Neuronal stem cell (in vitro differentiated cells): ENCODE data around the gene RITA1. TPM values are rescaled to one million over a fixed set of nuclear protein-coding genes. Genes with fewer than 3 reads are reported as not detected.

ENCODE experiments used
- DNase-seq: peaks from one replicate; pipeline ENCODE4 v3.0.0-alpha.2; 2013; ENCODE audit warnings: low spot score
- H2AFZ ChIP-seq: one replicate; pipeline ENCODE4 v1.6.1; 2013; ENCODE audit warnings: mild to moderate bottlenecking, low read length, inconsistent platforms
- H2AK5ac ChIP-seq: 2 replicates; pipeline ENCODE4 v1.6.1; 2013; ENCODE audit warnings: low read depth, mild to moderate bottlenecking, inconsistent platforms, low read length, moderate library complexity, mixed read lengths
- H2BK120ac ChIP-seq: 2 replicates; pipeline ENCODE4 v1.6.1; 2013; ENCODE audit warnings: low read depth, mild to moderate bottlenecking, inconsistent platforms, low read length, moderate library complexity, mixed read lengths
- H2BK12ac ChIP-seq: one replicate; pipeline ENCODE4 v1.6.1; 2013; ENCODE audit warnings: low read length, inconsistent platforms
- H2BK15ac ChIP-seq: 2 replicates; pipeline ENCODE4 v1.6.1; 2013; ENCODE audit warnings: mild to moderate bottlenecking, low read length, inconsistent platforms, mixed read lengths
- H2BK5ac ChIP-seq: one replicate; pipeline ENCODE4 v1.6.1; 2013; ENCODE audit warnings: inconsistent platforms, mild to moderate bottlenecking, low read length, moderate library complexity
- H3K14ac ChIP-seq: one replicate; pipeline ENCODE4 v1.6.1; 2013; ENCODE audit warnings: low read length, inconsistent platforms
- H3K18ac ChIP-seq: 2 replicates; pipeline ENCODE4 v1.6.1; 2013; ENCODE audit warnings: low read length, inconsistent platforms
- H3K23ac ChIP-seq: 2 replicates; pipeline ENCODE4 v1.6.1; 2013; ENCODE audit warnings: low read depth, mild to moderate bottlenecking, mixed read lengths, low read length, inconsistent platforms; ENCODE audit not compliant: poor library complexity
- H3K27ac ChIP-seq: replicated peaks from 3 replicates; pipeline ENCODE4 v1.5.1; 2013; ENCODE audit warnings: low read length, inconsistent platforms
- H3K27me3 ChIP-seq, 3 experiments: 2 replicates each; pipeline ENCODE4 v1.6.1; 2013; ENCODE audit warnings: low read length in 3 of 3, mild to moderate bottlenecking in 2 of 3, inconsistent platforms in 1 of 3, low read depth in 1 of 3, mixed read lengths in 1 of 3, moderate library complexity in 1 of 3; ENCODE audit not compliant: control insufficient read depth in 3 of 3, insufficient read depth in 3 of 3
- H3K36me3 ChIP-seq, 2 donors: replicated peaks in 1 of 2; 2 replicates each; pipeline ENCODE4 v1.6.1; 2013; ENCODE audit warnings: low read length in 2 of 2; ENCODE audit not compliant: control insufficient read depth in 2 of 2, insufficient read depth in 2 of 2
- H3K4ac ChIP-seq: 2 replicates; pipeline ENCODE4 v1.6.1; 2013; ENCODE audit warnings: inconsistent platforms, mild to moderate bottlenecking, low read length, moderate library complexity
- H3K4me1 ChIP-seq, 2 donors: 1 replicate in 1 of 2; 2 replicates in 1 of 2; pipeline ENCODE4 v1.6.1; 2013; ENCODE audit warnings: low read length in 2 of 2, low read depth in 1 of 2; ENCODE audit not compliant: control insufficient read depth in 2 of 2, insufficient read depth in 1 of 2
- H3K4me2 ChIP-seq: one replicate; pipeline ENCODE4 v1.6.1; 2013; ENCODE audit warnings: mild to moderate bottlenecking, low read length, inconsistent platforms; ENCODE audit not compliant: insufficient read depth, poor library complexity, severe bottlenecking
- H3K4me3 ChIP-seq, 2 donors: 2 replicates each; pipeline ENCODE4 v1.5.1; 2013; ENCODE audit warnings: low read length in 2 of 2, mild to moderate bottlenecking in 2 of 2, inconsistent platforms in 1 of 2, moderate library complexity in 1 of 2
- H3K79me1 ChIP-seq: one replicate; pipeline ENCODE4 v1.6.1; 2013; ENCODE audit warnings: low read depth, mild to moderate bottlenecking, inconsistent platforms, low read length, moderate library complexity
- H3K9ac ChIP-seq: one replicate; pipeline ENCODE4 v1.6.1; 2013; ENCODE audit warnings: mild to moderate bottlenecking, low read depth, low read length, inconsistent platforms; ENCODE audit not compliant: poor library complexity
- H3K9me3 ChIP-seq, 2 donors: replicated peaks in 1 of 2; 2 replicates each; pipeline versions ENCODE3 to v1.6.1; 2013; ENCODE audit warnings: low read length in 2 of 2, mild to moderate bottlenecking in 2 of 2, inconsistent platforms in 1 of 2, low read depth in 1 of 2, mixed read lengths in 1 of 2, moderate library complexity in 1 of 2; ENCODE audit not compliant: control insufficient read depth in 2 of 2, insufficient read depth in 1 of 2
- H4K8ac ChIP-seq: one replicate; pipeline ENCODE4 v1.6.1; 2013; ENCODE audit warnings: low read depth, mild to moderate bottlenecking, inconsistent platforms, low read length, moderate library complexity
- H4K91ac ChIP-seq: one replicate; pipeline ENCODE4 v1.6.1; 2013; ENCODE audit warnings: low read length, low read depth, mild to moderate bottlenecking, inconsistent platforms; ENCODE audit not compliant: poor library complexity
- WGBS, 2 donors: extraction: QIAGEN DNeasy Blood & Tissue Kit; methylation state at CpG; one replicate each; pipeline ENCODE4 v1.1.7; 2013; ENCODE audit warnings: missing lambda C conversion rate in 2 of 2, mixed read lengths in 1 of 2; ENCODE audit not compliant: insufficient read length in 2 of 2, insufficient replicate concordance in 1 of 2; ENCODE audit errors: extremely low coverage in 2 of 2; 5-methylcytosine and 5-hydroxymethylcytosine counted together
- polyA plus RNA-seq, 2 experiments: library from polyadenylated mRNA; stranded (reverse); fragments of 200-250 nt; gene quantifications; one replicate each; pipeline ENCODE4 v1.2.3, GENCODE V29; 2013

The RITA1 gene
- polyA plus RNA-seq (2013, experiment 1 of 2) = 14.5 TPM
- polyA plus RNA-seq (2013, experiment 2 of 2) = 14.3 TPM

GRCh38 chr12:113185180-113186032 lies at the start of gene RITA1, which contains the start of gene DDX54:
Gene RITA1 (plus strand): TSS chr12:113185721. CDS start chr12:113186747, 1,026 bp downstream.
Gene DDX54 (minus strand): TSS chr12:113185478. CDS start chr12:113185451, 27 bp downstream.
- Histone ChIP-seq H3K9ac (peak within 1 kb of the TSS; percentile 91), H4K8ac (peak within 1 kb of the TSS; percentile 8), H3K18ac (peak within 1 kb of the TSS; percentile 93), H3K27me3 (no peaks in the 10 kb centered on the region), H2BK120ac (no peak within 1 kb of the TSS), H3K27ac (peak within 1 kb of the TSS; percentile 79), H3K36me3 (peaks cover 16 to 40% of the 10 kb centered on the region in 2 donors), H3K9me3 (no peaks in the 10 kb centered on the region), H2BK5ac (peak within 1 kb of the TSS; percentile 99), H3K4me1 (peaks cover 3 to 8% of the 10 kb centered on the region in 2 donors), H3K79me1 (peaks cover 8% of the 10 kb centered on the region), H2BK12ac (no peak within 1 kb of the TSS), H4K91ac (no peak within 1 kb of the TSS), H3K23ac (peak within 1 kb of the TSS; percentile 80), H2BK15ac (no peak within 1 kb of the TSS), H3K4me3 (peak within 1 kb of the TSS; percentile 98), H2AK5ac (no peak within 1 kb of the TSS), H3K14ac (peak within 1 kb of the TSS; percentile 94), H2AFZ (peak within 1 kb of the TSS; percentile 100), H3K4ac (no peak within 1 kb of the TSS), H3K4me2 (peak within 1 kb of the TSS; percentile 77)
- no CpG with 5 or more reads among the region's 89 CpGs for WGBS, 2 donors
- DNase-seq = peak; percentile 87

DNA sequence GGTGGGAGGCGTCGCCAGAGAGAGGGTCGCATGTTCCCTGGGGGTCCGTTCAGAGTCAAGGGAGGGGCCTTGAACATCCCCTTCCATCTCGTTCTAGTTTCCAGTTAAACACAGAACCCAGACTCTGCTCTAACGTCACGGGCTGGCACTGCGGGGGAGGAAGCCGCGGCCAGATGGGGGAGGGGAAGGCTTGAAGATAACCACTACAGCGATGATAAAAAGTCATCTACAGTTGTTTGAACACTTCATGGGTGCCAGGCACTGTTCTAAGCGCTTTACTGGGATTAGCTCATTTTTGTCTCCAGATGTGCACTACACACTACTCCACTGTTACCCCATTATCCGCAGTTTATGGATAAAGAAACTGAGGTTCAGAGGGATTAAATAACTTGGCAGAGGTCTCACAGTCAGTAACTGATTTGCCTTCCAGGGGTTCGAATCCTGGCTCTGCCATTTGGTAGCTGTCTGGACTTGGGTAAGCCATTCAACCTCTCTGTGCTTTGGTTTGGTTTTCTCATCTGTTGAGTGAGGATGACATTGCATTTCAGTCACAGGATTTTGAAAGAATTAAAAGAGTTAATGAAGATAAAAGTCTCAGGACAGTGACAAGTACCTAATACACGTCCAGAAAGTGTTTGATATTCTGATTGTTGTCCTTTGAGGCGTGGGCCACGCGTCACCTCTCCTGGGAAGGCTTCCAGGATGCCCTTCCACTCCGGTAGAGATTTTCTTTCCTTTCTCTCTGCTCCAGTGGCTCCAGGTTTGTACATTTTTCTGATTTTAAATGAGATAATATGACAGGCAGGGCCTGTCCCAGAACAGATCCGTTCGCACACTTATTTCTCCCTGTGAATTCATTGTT lies 49.2 kb upstream of the RITA1 start:
- H3K23ac ChIP-seq = no peak overlapping the region
- peak overlapping the region; percentile 89 for H3K4me2 ChIP-seq
- DNase-seq = no peak
- H2BK12ac ChIP-seq = no peak overlapping the region
- peak overlapping the region; percentile 42 for H2BK15ac ChIP-seq
- peaks cover 3 to 55% (median 20%) of the 10 kb centered on the region in 3 experiments for H3K27me3 ChIP-seq
- H3K4me3 ChIP-seq = peak overlapping the region in 1 of 2 donors; percentile 23
- WGBS, 2 donors = no CpG with 5 or more reads among the region's 21 CpGs
- H3K9me3 ChIP-seq = no peaks in the 10 kb centered on the region
- H3K79me1 ChIP-seq = no peaks in the 10 kb centered on the region
- no peak overlapping the region for H2BK120ac ChIP-seq
- no peak overlapping the region for H2AFZ ChIP-seq
- no peak overlapping the region for H3K27ac ChIP-seq
- H3K18ac ChIP-seq = no peak overlapping the region
- H3K4ac ChIP-seq = no peak overlapping the region
- H3K36me3 ChIP-seq = no peaks in the 10 kb centered on the region
- no peak overlapping the region for H2BK5ac ChIP-seq
- H3K9ac ChIP-seq = no peak overlapping the region
- no peak overlapping the region for H2AK5ac ChIP-seq
- H3K14ac ChIP-seq = no peak overlapping the region
- no peak overlapping the region for H4K8ac ChIP-seq
- peaks cover 0 to 7% of the 10 kb centered on the region in 2 donors for H3K4me1 ChIP-seq
- no peak overlapping the region for H4K91ac ChIP-seq

GRCh38 chr12:113136990-113137511 lies 48.5 kb upstream of the RITA1 start:
- H3K9ac ChIP-seq = no peak overlapping the region
- no peak overlapping the region for H3K4ac ChIP-seq
- no peak overlapping the region for H2BK5ac ChIP-seq
- no peak overlapping the region for H2BK12ac ChIP-seq
- H3K18ac ChIP-seq = no peak overlapping the region
- peak overlapping the region; percentile 42 for H2BK15ac ChIP-seq
- WGBS, 2 donors = no CpG with 5 or more reads among the region's 6 CpGs
- peaks cover 0 to 7% of the 10 kb centered on the region in 2 donors for H3K4me1 ChIP-seq
- no peak overlapping the region for H3K23ac ChIP-seq
- no peak for DNase-seq
- H3K27ac ChIP-seq = no peak overlapping the region
- H3K4me2 ChIP-seq = no peak overlapping the region
- no peak overlapping the region for H3K14ac ChIP-seq
- H2BK120ac ChIP-seq = no peak overlapping the region
- no peaks in the 10 kb centered on the region for H3K9me3 ChIP-seq
- no peak overlapping the region for H4K8ac ChIP-seq
- no peak overlapping the region for H4K91ac ChIP-seq
- no peak overlapping the region for H2AK5ac ChIP-seq
- no peaks in the 10 kb centered on the region for H3K79me1 ChIP-seq
- peaks cover 3 to 56% (median 20%) of the 10 kb centered on the region in 3 experiments for H3K27me3 ChIP-seq
- H3K4me3 ChIP-seq = no peak overlapping the region
- no peak overlapping the region for H2AFZ ChIP-seq
- no peaks in the 10 kb centered on the region for H3K36me3 ChIP-seq
